Measurements from ENCODE around the gene GPR137C. TPM values are rescaled to one million over a fixed set of nuclear protein-coding genes. Genes with fewer than 3 reads are reported as not detected.

Gene GPR137C
- total RNA-seq, 1 experiment from 2014 or later, result 4.3 TPM

DNA sequence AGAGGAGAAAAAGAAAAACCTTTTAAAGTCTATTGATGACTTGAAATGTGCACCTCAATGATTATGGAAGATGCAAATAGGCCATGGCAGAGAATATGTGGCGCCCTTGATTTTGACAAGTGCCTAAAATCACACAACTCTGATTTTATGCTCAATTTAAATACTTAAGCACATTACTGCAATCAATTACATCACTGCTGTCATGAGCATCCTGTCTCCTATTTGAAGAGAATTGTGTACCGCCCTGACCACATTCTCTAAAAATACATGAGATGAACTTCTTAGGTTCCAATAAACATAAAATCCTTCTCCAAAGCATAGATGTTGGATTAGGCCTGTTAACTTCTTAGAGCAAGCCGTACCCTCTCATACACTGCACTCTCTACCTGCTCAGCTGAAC is 2.0 kb upstream of the GPR137C start:
- Histone ChIP-seq H2BK5ac (ENCODE audit: insufficient read length, low read length) (no peak overlapping the region), H3K14ac (ENCODE audit: insufficient read depth, low read length) (no peak overlapping the region), H3K79me2 (ENCODE audit: insufficient read depth, low read length) (no peaks in the 10 kb centered on the region; the same call in 1 of the 2 replicates), H2BK120ac (ENCODE audit: low read depth, low read length, poor library complexity, severe bottlenecking) (no peak overlapping the region), H3K18ac (ENCODE audit: insufficient read length, low read depth, low read length) (no peak overlapping the region), H2AFZ (ENCODE audit: low read length) (no peak overlapping the region), H3K79me1 (ENCODE audit: insufficient read depth, low read depth, low read length, poor library complexity, severe bottlenecking) (no peaks in the 10 kb centered on the region), H4K8ac (replicated peaks; ENCODE audit: insufficient read length, low read depth, low read length) (no peak overlapping the region), H3K4ac (ENCODE audit: low read depth, low read length) (no peak overlapping the region), H3K23ac (ENCODE audit: insufficient read length, low read depth, low read length) (no peak overlapping the region), H3T11ph (ENCODE audit: low read length) (no peak overlapping the region), H3K4me1 (ENCODE audit: insufficient read depth, low read length) (0 out of 2 replicates have a peak, but pooled peaks cover 3% of the 10 kb centered on the region), H3K9me3 (ENCODE audit: control insufficient read depth, low read depth, low read length) (no peaks in the 10 kb centered on the region), H4K91ac (ENCODE audit: insufficient read length, low read depth, low read length) (no peak overlapping the region), H3K27me3 (ENCODE audit: insufficient read depth, low read length) (no peaks in the 10 kb centered on the region), H3K27ac (ENCODE audit: insufficient read length, low read depth, low read length) (no peak overlapping the region), H3K4me2 (ENCODE audit: insufficient read depth, insufficient read length, low read length) (peak overlapping the region; percentile 96), H2BK15ac (ENCODE audit: low read depth, low read length) (no peak overlapping the region), H2BK20ac (ENCODE audit: low read depth, low read length, poor library complexity, severe bottlenecking) (no peak overlapping the region), H3K56ac (ENCODE audit: insufficient read length, low read depth, low read length) (no peak overlapping the region), H3K23me2 (ENCODE audit: insufficient read length, low read depth, low read length, poor library complexity, severe bottlenecking) (peaks cover 6% of the 10 kb centered on the region), H2AK5ac (ENCODE audit: insufficient read length, low read length) (no peak overlapping the region), H3K9ac (ENCODE audit: extremely low read depth, insufficient read length, low read length) (peak overlapping the region; percentile 40), H4K5ac (ENCODE audit: insufficient read length, low read depth, low read length) (no peak overlapping the region), H2BK12ac (ENCODE audit: insufficient read length, low read depth, low read length) (no peak overlapping the region), H4K20me1 (ENCODE audit: control insufficient read depth, insufficient read depth, insufficient read length) (no peaks in the 10 kb centered on the region)
- DNase-seq, result no peak
- WGBS (ENCODE audit: extremely low coverage, insufficient read length, low lambda C conversion rate), result no CpG with 5 or more reads among the region's 3 CpGs
- Mint-ChIP-seq H3K27ac (no peak overlapping the region), H3K4me1 (peaks cover 25 to 28% of the 10 kb centered on the region in 2 experiments), H3K9me3 (no peaks in the 10 kb centered on the region), H3K4me3 (peak overlapping the region; percentile 83 to 89), H3K27me3 (ENCODE audit: low read depth) (0 out of 2 replicates have a peak, but pooled peaks cover 1% of the 10 kb centered on the region), H3K36me3 (ENCODE audit: insufficient read depth in 1 of 3, low read depth in 3 of 3) (0 out of 7 replicates have a peak, but pooled peaks cover 0 to 2% (median 0%) of the 10 kb centered on the region in 3 experiments)
- TF ChIP-seq, protein P1, sequence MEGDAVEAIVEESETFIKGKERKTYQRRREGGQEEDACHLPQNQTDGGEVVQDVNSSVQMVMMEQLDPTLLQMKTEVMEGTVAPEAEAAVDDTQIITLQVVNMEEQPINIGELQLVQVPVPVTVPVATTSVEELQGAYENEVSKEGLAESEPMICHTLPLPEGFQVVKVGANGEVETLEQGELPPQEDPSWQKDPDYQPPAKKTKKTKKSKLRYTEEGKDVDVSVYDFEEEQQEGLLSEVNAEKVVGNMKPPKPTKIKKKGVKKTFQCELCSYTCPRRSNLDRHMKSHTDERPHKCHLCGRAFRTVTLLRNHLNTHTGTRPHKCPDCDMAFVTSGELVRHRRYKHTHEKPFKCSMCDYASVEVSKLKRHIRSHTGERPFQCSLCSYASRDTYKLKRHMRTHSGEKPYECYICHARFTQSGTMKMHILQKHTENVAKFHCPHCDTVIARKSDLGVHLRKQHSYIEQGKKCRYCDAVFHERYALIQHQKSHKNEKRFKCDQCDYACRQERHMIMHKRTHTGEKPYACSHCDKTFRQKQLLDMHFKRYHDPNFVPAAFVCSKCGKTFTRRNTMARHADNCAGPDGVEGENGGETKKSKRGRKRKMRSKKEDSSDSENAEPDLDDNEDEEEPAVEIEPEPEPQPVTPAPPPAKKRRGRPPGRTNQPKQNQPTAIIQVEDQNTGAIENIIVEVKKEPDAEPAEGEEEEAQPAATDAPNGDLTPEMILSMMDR (conservative IDR thresholded peaks at IDR 0.05), result no peak

Measured in H9 (cell line).